Measurements from ENCODE around the gene CD48.

DNA sequence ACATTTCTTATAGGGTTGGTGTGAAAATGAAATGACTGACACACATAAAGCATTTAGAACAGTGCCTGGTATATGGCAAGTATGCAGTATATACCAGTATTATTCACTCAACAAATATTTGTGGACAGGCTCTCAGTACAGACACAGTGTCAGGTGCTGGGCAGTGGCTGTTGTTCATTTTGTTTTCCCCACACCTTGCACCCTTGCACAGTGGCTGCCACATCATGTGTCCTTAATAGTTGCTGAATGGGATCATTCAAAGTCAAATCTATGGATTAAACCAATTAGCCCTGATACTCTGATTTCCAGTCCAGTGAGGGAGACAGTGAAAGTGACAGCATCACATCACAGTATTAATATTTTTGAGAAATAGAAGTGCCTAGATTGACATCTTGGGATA lies 67.2 kb downstream of the CD48 start:
- TF ChIP-seq EZH2 (IDR thresholded peaks at IDR 0.05), result no peak
- TF ChIP-seq, protein P1, sequence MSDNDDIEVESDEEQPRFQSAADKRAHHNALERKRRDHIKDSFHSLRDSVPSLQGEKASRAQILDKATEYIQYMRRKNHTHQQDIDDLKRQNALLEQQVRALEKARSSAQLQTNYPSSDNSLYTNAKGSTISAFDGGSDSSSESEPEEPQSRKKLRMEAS (IDR thresholded peaks at IDR 0.05), result no peak
- no peak for TF ChIP-seq RAD21 (IDR thresholded peaks at IDR 0.05; ENCODE audit: low read depth)
- TF ChIP-seq POLR2A (IDR thresholded peaks at IDR 0.05; ENCODE audit: borderline replicate concordance, extremely low read depth, insufficient read depth, insufficient read length), result no peak
- TF ChIP-seq POLR2AphosphoS5 (IDR thresholded peaks at IDR 0.05; ENCODE audit: low read depth, low read length), result no peak
- TF ChIP-seq, protein P2, sequence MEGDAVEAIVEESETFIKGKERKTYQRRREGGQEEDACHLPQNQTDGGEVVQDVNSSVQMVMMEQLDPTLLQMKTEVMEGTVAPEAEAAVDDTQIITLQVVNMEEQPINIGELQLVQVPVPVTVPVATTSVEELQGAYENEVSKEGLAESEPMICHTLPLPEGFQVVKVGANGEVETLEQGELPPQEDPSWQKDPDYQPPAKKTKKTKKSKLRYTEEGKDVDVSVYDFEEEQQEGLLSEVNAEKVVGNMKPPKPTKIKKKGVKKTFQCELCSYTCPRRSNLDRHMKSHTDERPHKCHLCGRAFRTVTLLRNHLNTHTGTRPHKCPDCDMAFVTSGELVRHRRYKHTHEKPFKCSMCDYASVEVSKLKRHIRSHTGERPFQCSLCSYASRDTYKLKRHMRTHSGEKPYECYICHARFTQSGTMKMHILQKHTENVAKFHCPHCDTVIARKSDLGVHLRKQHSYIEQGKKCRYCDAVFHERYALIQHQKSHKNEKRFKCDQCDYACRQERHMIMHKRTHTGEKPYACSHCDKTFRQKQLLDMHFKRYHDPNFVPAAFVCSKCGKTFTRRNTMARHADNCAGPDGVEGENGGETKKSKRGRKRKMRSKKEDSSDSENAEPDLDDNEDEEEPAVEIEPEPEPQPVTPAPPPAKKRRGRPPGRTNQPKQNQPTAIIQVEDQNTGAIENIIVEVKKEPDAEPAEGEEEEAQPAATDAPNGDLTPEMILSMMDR (IDR thresholded peaks at IDR 0.05 in 2 of 3, conservative IDR thresholded peaks at IDR 0.05 in 1 of 3; ENCODE audit: borderline replicate concordance in 1 of 3, insufficient read depth in 1 of 3, low read depth in 2 of 3, low read length in 2 of 3), result no peak
- TF ChIP-seq YY1 (IDR thresholded peaks at IDR 0.05; ENCODE audit: extremely low read depth, insufficient replicate concordance, low read depth, low read length), result no peak
- TF ChIP-seq ATF3 (IDR thresholded peaks at IDR 0.05), result no peak
- TF ChIP-seq CEBPB (IDR thresholded peaks at IDR 0.05; ENCODE audit: low read depth), result no peak
- TF ChIP-seq SIN3A (IDR thresholded peaks at IDR 0.05; ENCODE audit: low read depth), result no peak
- no peak for TF ChIP-seq ZNF274 (IDR thresholded peaks at IDR 0.05; ENCODE audit: low read depth, low read length)
- no peak for TF ChIP-seq TCF7L2 (IDR thresholded peaks at IDR 0.05; ENCODE audit: borderline replicate concordance, extremely low read depth, insufficient read depth, insufficient read length)
- TF ChIP-seq ELF1 (IDR thresholded peaks at IDR 0.05; ENCODE audit: borderline replicate concordance, low read depth), result no peak
- no peak for TF ChIP-seq ZFX (IDR thresholded peaks at IDR 0.05)
